GM06990 (cell line): ENCODE data around the gene FCN3.

Source experiments
- DNase-seq: peaks from one replicate; pipeline ENCODE4 v3.0.0-alpha.2; 2011; ENCODE audit not compliant: insufficient read length; ENCODE audit errors: extremely low read depth
- H3K27me3 ChIP-seq: replicated peaks from 2 replicates; pipeline ENCODE4 v1.6.0; 2011; ENCODE audit warnings: low read length; ENCODE audit not compliant: control insufficient read depth, insufficient read depth
- H3K36me3 ChIP-seq: 2 replicates; pipeline ENCODE4 v1.5.1; 2011; ENCODE audit warnings: low read length; ENCODE audit not compliant: control insufficient read depth, insufficient read depth
- H3K4me3 ChIP-seq: replicated peaks from 2 replicates; pipeline ENCODE4 v1.5.1; 2011; ENCODE audit warnings: low read depth, mild to moderate bottlenecking, control low read depth, low read length
- CTCF ChIP-seq: IDR thresholded peaks from 2 replicates; pipeline ENCODE4 v1.5.1; 2011; ENCODE audit warnings: low read length, control low read depth, mild to moderate bottlenecking, inconsistent platforms; ENCODE audit not compliant: insufficient read depth, poor library complexity, severe bottlenecking

Gene FCN3

DNA sequence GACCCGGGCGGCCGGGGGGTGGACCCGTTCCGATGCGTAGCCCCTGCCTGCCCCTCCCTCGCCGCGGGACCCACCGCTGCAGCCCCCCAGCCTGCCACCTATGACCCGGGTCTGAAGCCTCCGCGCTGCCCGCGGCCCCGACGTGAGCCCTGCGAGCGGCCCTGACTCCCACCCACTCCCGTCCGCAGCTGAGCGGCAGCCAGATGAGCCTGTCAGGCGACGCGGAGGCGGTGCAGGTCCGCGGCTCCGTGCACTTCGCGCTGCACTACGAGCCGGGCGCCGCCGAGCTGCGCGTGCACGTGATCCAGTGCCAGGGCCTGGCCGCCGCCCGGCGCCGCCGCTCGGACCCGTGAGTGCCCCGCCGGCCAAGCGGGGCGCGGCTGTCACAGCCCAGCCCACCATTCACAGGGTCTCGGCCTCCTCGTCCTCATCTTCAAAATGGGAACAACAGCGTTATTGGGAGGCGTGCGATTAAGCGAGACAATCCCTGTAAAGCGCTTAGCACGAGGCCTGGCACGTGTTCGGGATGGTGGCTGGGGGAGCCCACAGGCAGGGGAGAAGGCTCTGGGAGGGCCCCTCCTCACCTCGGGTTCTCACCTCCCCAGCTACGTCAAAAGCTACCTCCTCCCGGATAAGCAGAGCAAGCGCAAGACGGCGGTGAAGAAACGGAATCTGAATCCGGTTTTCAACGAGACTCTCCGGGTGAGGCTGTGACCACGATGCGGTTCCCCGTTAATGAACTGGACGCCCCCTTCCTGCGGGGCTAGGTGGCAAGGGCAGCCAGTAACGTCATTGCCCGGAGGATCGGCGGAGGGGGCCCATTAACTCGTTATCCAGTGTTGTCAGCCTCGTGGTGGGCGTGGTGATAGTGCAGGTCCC is 24.6 kb downstream of the FCN3 start:
- no peak overlapping the region for H3K4me3 ChIP-seq
- DNase-seq, result no peak
- no peaks in the 10 kb centered on the region for H3K27me3 ChIP-seq
- H3K36me3 ChIP-seq, result peaks cover 6% of the 10 kb centered on the region
- no peak for TF ChIP-seq CTCF

- DNase-seq, result no peak
- TF ChIP-seq CTCF, result no peak
- H3K36me3 ChIP-seq, result peaks cover 6% of the 10 kb centered on the region
- no peaks in the 10 kb centered on the region for H3K27me3 ChIP-seq
- H3K4me3 ChIP-seq, result no peak overlapping the region
Observed at GRCh38 chr1:27348861-27349783, 25.5 kb downstream of the FCN3 start.

DNA sequence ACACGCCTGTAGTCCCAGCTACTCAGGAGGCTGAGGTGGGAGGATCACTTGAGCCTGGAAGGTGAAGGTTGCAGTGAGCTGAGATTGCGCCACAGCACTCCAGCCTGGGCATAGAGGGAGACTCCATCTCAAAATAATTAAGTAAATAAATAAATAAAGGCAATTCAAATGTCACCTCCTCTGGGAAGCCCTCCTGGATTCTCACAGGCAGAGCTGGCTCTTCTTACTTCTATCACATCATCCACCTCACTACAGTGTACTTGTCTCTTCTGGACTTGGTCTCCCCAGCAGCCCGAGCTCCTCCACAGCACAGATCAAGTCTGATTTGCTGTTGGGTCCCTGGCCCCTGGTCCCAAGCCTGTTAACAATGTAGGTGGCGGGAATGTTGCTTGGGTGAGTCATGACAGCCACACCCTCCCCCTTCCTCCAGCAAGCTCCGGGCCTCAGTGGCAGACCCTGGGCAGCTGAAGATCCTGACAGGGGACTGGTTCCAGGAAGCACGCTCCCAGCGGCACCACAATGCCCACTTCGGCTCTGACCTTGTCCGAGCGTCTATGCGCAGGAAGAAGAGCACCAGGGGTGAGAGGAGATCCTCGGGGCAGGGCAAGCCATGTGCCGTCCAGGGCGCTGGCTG is 27.5 kb downstream of the FCN3 start:
- TF ChIP-seq CTCF, result no peak
- no peaks in the 10 kb centered on the region for H3K27me3 ChIP-seq
- DNase-seq, result no peak
- H3K36me3 ChIP-seq, result peaks cover 6% of the 10 kb centered on the region
- no peak overlapping the region for H3K4me3 ChIP-seq

- H3K4me3 ChIP-seq, result no peak overlapping the region
- no peak for DNase-seq
- peaks cover 6% of the 10 kb centered on the region for H3K36me3 ChIP-seq
- TF ChIP-seq CTCF, result no peak
- H3K27me3 ChIP-seq, result no peaks in the 10 kb centered on the region
Observed at GRCh38 chr1:27346357-27346756, 28.3 kb downstream of the FCN3 start.

DNA sequence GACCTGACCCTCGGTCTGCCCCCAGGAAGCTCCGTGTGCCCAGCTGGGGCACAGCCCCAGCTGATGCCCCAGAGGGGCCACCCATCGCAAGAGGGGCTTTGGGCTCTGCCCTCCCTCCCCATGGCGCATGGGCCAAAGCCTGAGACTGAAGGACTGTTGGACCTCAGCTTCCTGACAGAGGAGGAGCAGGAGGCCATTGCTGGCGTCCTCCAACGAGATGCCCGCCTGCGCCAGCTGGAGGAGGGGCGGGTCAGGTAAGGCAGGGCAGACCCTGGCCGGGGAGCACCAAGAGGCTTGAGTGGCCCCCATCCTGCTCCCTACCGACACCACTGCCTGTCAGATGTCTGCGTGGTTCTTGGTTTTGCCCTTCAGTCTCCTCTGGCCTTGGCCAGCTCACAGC is 29.4 kb downstream of the FCN3 start:
- H3K4me3 ChIP-seq, result no peak overlapping the region
- peaks cover 2% of the 10 kb centered on the region for H3K36me3 ChIP-seq
- no peak for TF ChIP-seq CTCF
- no peaks in the 10 kb centered on the region for H3K27me3 ChIP-seq
- DNase-seq, result no peak
